ENCODE measurements around the gene SUN1. TPM values are rescaled to one million over a fixed set of nuclear protein-coding genes. Genes with fewer than 3 reads are reported as not detected.
A peak's percentile ranks its signal among the peaks of the same experiment; 100 is the strongest.
"Not testable (repeated sequence)": the region's sequence is repeated elsewhere in the genome, so short reads cannot be mapped to it uniquely, and the experiment has no call there.

SUN1 gene
- total RNA-seq, 2 experiments from 2014 or later: 67.8 to 74.4 TPM

DNA sequence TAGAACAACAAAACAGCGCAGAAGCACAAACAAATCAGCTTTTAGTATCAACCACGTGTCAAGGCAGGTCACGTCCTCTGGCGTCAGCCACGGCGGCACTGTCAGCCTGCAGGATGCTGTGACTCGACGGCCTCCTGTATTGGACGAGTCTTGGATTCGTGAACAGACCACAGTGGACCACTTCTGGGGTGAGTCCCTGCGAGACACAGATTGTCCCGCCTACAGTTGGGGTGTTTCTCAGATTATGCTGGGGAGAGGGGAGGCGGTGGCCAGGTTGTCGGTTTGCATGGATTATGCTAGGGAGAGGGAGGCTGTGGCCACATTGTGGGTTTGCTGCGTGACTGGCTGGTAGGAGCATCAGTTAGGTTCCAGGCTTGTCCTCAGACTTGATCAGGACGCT is 9.7 kb downstream of the SUN1 start:
- intact Hi-C loops (cut with micrococcal nuclease): no loop called here
- H3K27me3 Mint-ChIP-seq (ENCODE audit: low read depth): no peaks in the 10 kb centered on the region
- no peaks in the 10 kb centered on the region for H3K9me3 Mint-ChIP-seq
- CTCF ChIA-PET: interaction anchor here (0.7 kb wide), 2 partner anchors 509 to 562 kb away, joined by 3 read pairs; no protein-coding TSS in a partner anchor
- H3K4me3 Mint-ChIP-seq: no peak overlapping the region
- H3K36me3 Mint-ChIP-seq (ENCODE audit: low read depth): peaks cover 28% of the 10 kb centered on the region
- DNase-seq: no peak
- H3K4me1 Mint-ChIP-seq (ENCODE audit: low read depth): peaks cover 2% of the 10 kb centered on the region
- H3K27ac Mint-ChIP-seq: no peak overlapping the region

DNA sequence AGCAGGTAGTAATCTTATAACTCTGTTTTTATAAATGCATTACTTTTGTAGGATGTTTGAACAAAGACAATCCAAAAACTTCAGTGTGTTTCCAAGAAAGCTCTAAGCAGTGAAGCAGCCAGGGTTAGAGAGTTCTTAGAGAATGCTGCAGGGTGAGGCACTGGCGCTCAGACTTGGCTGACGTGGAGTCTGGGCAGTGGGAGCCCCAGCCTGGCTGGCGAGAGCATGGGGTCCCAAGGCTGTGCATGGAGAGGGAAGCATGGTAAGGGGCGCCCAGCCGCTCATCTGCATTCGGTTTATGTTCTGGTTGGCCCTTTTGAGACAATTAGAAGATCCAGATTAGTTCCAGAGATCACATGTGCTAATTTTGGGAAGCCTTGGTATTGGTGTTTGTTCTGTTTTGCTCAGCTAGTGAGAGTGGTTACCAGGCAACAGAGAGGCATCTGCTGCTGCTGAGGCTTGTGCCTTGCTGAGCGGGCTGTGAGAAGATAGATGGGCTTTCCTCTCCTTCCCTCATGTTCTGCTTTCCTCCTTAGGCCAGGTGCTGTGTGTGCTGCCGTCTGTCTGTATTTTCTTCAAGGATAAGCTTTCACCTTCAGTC is 10.3 kb downstream of the SUN1 start:
- CTCF ChIA-PET: no interaction called here

DNA sequence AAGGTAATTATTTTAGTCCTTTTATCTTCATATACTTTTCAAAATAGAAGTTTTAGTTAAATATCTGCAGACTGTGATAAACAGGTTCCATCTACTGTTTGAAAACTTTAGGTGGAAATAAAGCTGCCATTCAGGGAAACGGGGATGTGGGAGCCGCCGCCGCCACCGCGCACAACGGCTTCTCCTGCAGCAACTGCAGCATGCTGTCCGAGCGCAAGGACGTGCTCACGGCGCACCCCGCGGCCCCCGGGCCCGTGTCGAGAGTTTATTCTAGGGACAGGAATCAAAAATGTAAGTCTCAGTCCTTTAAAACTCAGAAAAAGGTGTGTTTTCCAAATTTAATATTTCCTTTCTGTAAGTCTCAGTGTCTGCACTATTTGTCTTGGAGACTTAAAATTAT is 11.0 kb downstream of the SUN1 start:
- Mint-ChIP-seq H3K27ac (no peak overlapping the region), H3K9me3 (no peaks in the 10 kb centered on the region), H3K36me3 (ENCODE audit: low read depth) (peaks cover 29% of the 10 kb centered on the region), H3K4me3 (no peak overlapping the region), H3K4me1 (ENCODE audit: low read depth) (no peaks in the 10 kb centered on the region), H3K27me3 (ENCODE audit: low read depth) (no peaks in the 10 kb centered on the region)
- intact Hi-C loops (cut with micrococcal nuclease): no loop called here
- DNase-seq: no peak
- CTCF ChIA-PET: no interaction called here

More for the DNA sequence above, 10.3 kb downstream of the SUN1 start:
- no peaks in the 10 kb centered on the region for H3K4me1 Mint-ChIP-seq (ENCODE audit: low read depth)
- no peak overlapping the region for H3K27ac Mint-ChIP-seq
- DNase-seq: no peak
- no peaks in the 10 kb centered on the region for H3K27me3 Mint-ChIP-seq (ENCODE audit: low read depth)
- intact Hi-C loops (cut with micrococcal nuclease): no loop called here
- peaks cover 28% of the 10 kb centered on the region for H3K36me3 Mint-ChIP-seq (ENCODE audit: low read depth)
- no peak overlapping the region for H3K4me3 Mint-ChIP-seq
- no peaks in the 10 kb centered on the region for H3K9me3 Mint-ChIP-seq

GRCh38 chr7:844043-844442 is 11.8 kb downstream of the SUN1 start:
- Mint-ChIP-seq H3K36me3 (ENCODE audit: low read depth) (peaks cover 34% of the 10 kb centered on the region), H3K27ac (peak overlapping the region; percentile 50), H3K4me3 (no peak overlapping the region), H3K4me1 (ENCODE audit: low read depth) (no peaks in the 10 kb centered on the region), H3K27me3 (ENCODE audit: low read depth) (no peaks in the 10 kb centered on the region), H3K9me3 (no peaks in the 10 kb centered on the region)
- CTCF ChIA-PET: no interaction called here
- no peak for DNase-seq
- intact Hi-C loops (cut with micrococcal nuclease): no loop called here

DNA sequence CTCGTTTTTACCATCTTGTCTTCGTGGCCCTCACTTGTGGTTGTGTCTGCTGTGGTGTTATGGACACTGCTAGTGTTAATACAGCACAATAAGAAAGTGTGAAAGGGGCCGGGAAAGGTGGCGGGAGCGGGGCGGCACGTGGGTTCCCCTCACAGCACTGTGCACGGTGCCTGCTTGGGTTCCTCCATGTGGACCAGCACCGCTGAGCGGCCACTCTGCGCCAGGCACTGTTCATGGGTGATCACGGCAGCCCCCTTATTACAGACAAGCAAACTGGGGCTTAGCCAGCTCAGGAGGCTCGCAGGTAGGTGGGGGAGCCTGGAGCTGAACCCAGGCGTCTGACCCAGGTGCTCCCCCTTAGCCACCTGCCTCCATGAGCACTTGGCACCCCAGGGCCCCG is 12.2 kb downstream of the SUN1 start:
- Mint-ChIP-seq H3K4me3 (no peak overlapping the region), H3K27me3 (ENCODE audit: low read depth) (no peaks in the 10 kb centered on the region), H3K27ac (no peak overlapping the region), H3K9me3 (no peaks in the 10 kb centered on the region), H3K36me3 (ENCODE audit: low read depth) (peaks cover 37% of the 10 kb centered on the region), H3K4me1 (ENCODE audit: low read depth) (no peaks in the 10 kb centered on the region)
- intact Hi-C loops (cut with micrococcal nuclease): no loop called here
- CTCF ChIA-PET: no interaction called here
- DNase-seq: no peak

GRCh38 chr7:845091-845490 is 12.8 kb downstream of the SUN1 start:
- Mint-ChIP-seq H3K36me3 (ENCODE audit: low read depth) (peaks cover 33% of the 10 kb centered on the region), H3K27ac (no peak overlapping the region)
- CTCF ChIA-PET: no interaction called here

DNA sequence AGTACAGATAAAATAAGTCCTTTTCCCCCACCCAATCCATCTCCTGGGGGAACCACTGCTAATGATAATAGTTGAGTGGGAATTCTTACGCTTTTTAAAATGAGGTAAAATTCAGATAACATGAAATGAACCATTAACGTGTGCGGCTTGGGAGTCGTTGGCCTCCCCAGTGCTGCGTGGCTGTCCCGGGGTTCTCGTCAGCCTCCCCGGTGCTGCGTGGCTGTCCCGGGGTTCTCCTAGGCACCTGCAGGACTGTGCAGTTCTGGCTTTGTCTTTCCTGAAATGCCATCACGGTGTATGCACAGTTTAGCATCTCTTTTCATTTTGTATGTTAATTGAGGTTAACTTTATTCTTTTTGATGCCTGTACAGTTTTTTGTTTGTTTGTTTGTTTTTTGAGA is 13.5 kb downstream of the SUN1 start:
- no peak overlapping the region for H3K27ac Mint-ChIP-seq
- H3K9me3 Mint-ChIP-seq: no peaks in the 10 kb centered on the region
- H3K4me3 Mint-ChIP-seq: no peak overlapping the region
- intact Hi-C loops (cut with micrococcal nuclease): no loop called here
- CTCF ChIA-PET: no interaction called here
- no peaks in the 10 kb centered on the region for H3K27me3 Mint-ChIP-seq (ENCODE audit: low read depth)
- DNase-seq: no peak
- H3K36me3 Mint-ChIP-seq (ENCODE audit: low read depth): peaks cover 33% of the 10 kb centered on the region
- H3K4me1 Mint-ChIP-seq (ENCODE audit: low read depth): no peaks in the 10 kb centered on the region

More at GRCh38 chr7:845091-845490, 12.8 kb downstream of the SUN1 start:
- no peak for DNase-seq
- H3K9me3 Mint-ChIP-seq: no peaks in the 10 kb centered on the region
- intact Hi-C loops (cut with micrococcal nuclease): no loop called here
- no peaks in the 10 kb centered on the region for H3K4me1 Mint-ChIP-seq (ENCODE audit: low read depth)
- no peak overlapping the region for H3K4me3 Mint-ChIP-seq
- no peaks in the 10 kb centered on the region for H3K27me3 Mint-ChIP-seq (ENCODE audit: low read depth)

DNA sequence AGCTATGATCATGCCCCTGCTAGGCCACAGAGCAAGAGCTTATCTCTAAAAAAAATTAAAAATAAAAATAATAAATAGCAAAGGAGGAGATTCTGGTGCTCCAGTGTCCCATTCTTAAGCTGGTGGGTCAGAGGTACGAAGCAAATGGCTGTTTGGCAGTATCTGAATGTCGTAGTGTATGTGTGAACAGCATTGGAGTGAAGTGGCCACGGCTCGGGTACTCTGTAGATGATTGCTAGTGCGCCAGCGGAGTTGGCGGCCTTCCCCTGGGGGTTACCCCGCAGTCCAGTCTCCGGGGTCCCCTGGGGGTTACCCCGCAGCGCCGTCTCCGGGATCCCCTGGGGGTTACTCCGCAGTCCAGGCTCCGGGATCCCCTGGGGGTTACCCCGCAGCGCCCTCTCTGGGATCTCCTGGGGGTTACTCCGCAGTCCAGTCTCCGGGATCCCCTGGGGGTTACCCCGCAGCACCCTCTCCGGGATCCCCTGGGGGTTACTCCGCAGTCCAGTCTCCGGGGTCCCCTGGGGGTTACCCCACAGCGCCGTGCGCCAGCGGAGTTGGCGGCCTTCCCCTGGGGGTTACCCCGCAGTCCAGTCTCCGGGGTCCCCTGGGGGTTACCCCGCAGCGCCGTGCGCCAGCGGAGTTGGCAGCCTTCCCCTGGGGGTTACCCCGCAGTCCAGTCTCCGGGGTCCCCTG is 14.8 kb downstream of the SUN1 start:
- H3K4me1 Mint-ChIP-seq (ENCODE audit: low read depth); H3K27me3 Mint-ChIP-seq (ENCODE audit: low read depth); DNase-seq; intact Hi-C loops (cut with micrococcal nuclease); H3K9me3 Mint-ChIP-seq; H3K27ac Mint-ChIP-seq; H3K4me3 Mint-ChIP-seq; CTCF ChIA-PET: not testable (repeated sequence)
- peaks cover 31% of the 10 kb centered on the region for H3K36me3 Mint-ChIP-seq (ENCODE audit: low read depth)

- H3K4me1 Mint-ChIP-seq (ENCODE audit: low read depth); DNase-seq; H3K9me3 Mint-ChIP-seq; H3K27me3 Mint-ChIP-seq (ENCODE audit: low read depth); H3K4me3 Mint-ChIP-seq; CTCF ChIA-PET; intact Hi-C loops (cut with micrococcal nuclease); H3K27ac Mint-ChIP-seq: not testable (repeated sequence)
- peaks cover 29% of the 10 kb centered on the region for H3K36me3 Mint-ChIP-seq (ENCODE audit: low read depth)
Observed at GRCh38 chr7:847728-848127, 15.5 kb downstream of the SUN1 start.

- Mint-ChIP-seq H3K4me3 (no peak overlapping the region), H3K4me1 (ENCODE audit: low read depth) (no peaks in the 10 kb centered on the region), H3K9me3 (no peaks in the 10 kb centered on the region), H3K27me3 (ENCODE audit: low read depth) (no peaks in the 10 kb centered on the region), H3K27ac (no peak overlapping the region), H3K36me3 (ENCODE audit: low read depth) (peaks cover 27% of the 10 kb centered on the region)
- intact Hi-C loops (cut with micrococcal nuclease): no loop called here
- no peak for DNase-seq
- CTCF ChIA-PET: no interaction called here
Observed at GRCh38 chr7:849145-849544, 16.9 kb downstream of the SUN1 start.

GRCh38 chr7:849781-850180 is 17.5 kb downstream of the SUN1 start:
- DNase-seq: no peak
- CTCF ChIA-PET: no interaction called here
- no peak overlapping the region for H3K27ac Mint-ChIP-seq
- H3K9me3 Mint-ChIP-seq: no peaks in the 10 kb centered on the region
- H3K4me3 Mint-ChIP-seq: no peak overlapping the region
- H3K36me3 Mint-ChIP-seq (ENCODE audit: low read depth): peaks cover 27% of the 10 kb centered on the region
- no peaks in the 10 kb centered on the region for H3K4me1 Mint-ChIP-seq (ENCODE audit: low read depth)
- H3K27me3 Mint-ChIP-seq (ENCODE audit: low read depth): no peaks in the 10 kb centered on the region
- intact Hi-C loops (cut with micrococcal nuclease): no loop called here

GRCh38 chr7:851204-851603 is 18.9 kb downstream of the SUN1 start:
- no peaks in the 10 kb centered on the region for H3K9me3 Mint-ChIP-seq
- H3K27ac Mint-ChIP-seq: no peak overlapping the region
- no peaks in the 10 kb centered on the region for H3K27me3 Mint-ChIP-seq (ENCODE audit: low read depth)
- CTCF ChIA-PET: interaction anchor here (1.3 to 1.4 kb wide), 2 partner anchors 22 to 142 kb away, joined by 3 to 4 read pairs; no protein-coding TSS in a partner anchor
- DNase-seq: no peak
- H3K4me3 Mint-ChIP-seq: no peak overlapping the region
- peaks cover 23% of the 10 kb centered on the region for H3K36me3 Mint-ChIP-seq (ENCODE audit: low read depth)
- H3K4me1 Mint-ChIP-seq (ENCODE audit: low read depth): no peaks in the 10 kb centered on the region
- intact Hi-C loops (cut with micrococcal nuclease): no loop called here

DNA sequence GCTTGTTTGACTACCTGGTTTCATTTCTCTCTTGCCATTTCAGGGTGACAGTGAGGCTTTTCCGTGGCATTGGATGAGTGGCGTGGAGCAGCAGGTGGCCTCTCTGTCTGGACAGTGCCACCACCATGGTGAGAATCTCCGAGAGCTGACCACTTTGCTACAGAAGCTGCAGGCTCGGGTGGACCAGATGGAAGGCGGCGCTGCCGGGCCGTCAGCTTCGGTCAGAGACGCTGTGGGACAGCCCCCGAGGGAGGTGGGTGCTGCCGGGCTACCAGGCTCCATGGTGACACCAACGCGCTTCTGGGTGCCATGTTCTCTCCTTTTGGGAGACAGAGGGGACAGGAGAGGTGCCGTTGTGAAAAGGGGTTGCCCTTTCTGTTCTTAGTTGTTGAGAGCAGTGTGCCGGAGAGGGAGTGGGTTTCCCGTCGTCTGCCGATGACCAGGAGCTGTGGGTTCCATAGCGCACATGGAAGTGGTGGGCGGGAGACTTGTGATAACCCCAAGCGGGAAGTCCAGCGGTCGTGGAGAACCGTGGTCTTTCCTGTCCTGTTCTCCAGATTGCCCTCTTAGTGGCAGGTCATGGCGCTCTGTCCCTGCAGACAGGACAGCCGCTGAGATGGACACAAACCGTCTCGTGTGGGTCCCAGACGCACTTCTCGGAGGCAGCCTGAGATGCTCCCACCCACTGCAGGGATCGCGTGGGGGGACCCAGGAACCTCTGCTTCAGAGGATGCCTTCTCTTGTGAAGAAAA is 21.3 kb downstream of the SUN1 start:
- H3K27me3 Mint-ChIP-seq (ENCODE audit: low read depth): no peaks in the 10 kb centered on the region
- CTCF ChIA-PET: no interaction called here
- no peak overlapping the region for H3K27ac Mint-ChIP-seq
- intact Hi-C loops (cut with micrococcal nuclease): no loop called here
- no peaks in the 10 kb centered on the region for H3K9me3 Mint-ChIP-seq
- no peak for DNase-seq
- peaks cover 25% of the 10 kb centered on the region for H3K36me3 Mint-ChIP-seq (ENCODE audit: low read depth)
- no peaks in the 10 kb centered on the region for H3K4me1 Mint-ChIP-seq (ENCODE audit: low read depth)
- H3K4me3 Mint-ChIP-seq: no peak overlapping the region
